ENCODE measurements around the gene FLACC1.
"Not testable (repeated sequence)": the region's sequence is repeated elsewhere in the genome, so short reads cannot be mapped to it uniquely, and the experiment has no call there.

The FLACC1 gene, protein sequence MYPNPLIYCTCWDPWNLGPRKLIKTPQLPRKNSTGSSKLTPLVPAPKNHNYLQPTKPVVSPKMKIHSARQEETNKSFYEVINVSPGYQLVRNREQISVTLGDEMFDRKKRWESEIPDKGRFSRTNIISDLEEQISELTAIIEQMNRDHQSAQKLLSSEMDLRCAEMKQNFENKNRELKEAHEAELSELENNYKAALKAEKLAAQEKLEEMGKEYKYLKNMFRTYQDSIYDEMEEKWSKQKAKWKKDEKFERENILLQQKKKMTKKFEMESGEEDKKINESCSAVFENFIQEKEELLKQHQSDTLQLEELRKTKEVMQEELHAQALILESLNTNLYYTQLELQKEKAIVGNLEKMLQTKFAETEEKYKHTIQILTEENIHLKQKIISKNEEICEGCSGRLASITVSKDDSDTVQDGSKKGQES

DNA sequence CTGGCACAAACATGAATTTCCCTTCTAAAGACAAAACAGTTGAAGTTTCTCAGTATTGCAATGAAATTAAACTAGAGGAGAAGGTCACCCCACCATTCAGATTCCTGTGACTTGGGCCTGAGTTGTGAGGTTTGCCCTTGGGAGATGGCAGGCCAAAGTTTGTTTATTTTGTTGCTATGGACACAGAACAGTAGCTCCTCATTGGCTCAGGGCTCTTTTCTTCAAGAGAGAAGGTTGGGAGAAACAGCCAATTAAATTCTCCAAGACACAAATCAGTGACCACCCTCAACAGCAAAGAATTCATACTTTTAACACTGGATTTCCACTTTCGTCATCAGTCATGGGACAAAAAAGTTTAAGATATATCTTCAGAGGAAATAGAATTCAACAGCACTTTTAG is at the start of gene FLACC1:
TSS of gene FLACC1 (minus strand) at position 125 of the 400 bp plus-strand sequence. CDS start 5,941 bp downstream, outside the sequence.
- peak; percentile 21 for DNase-seq

DNA sequence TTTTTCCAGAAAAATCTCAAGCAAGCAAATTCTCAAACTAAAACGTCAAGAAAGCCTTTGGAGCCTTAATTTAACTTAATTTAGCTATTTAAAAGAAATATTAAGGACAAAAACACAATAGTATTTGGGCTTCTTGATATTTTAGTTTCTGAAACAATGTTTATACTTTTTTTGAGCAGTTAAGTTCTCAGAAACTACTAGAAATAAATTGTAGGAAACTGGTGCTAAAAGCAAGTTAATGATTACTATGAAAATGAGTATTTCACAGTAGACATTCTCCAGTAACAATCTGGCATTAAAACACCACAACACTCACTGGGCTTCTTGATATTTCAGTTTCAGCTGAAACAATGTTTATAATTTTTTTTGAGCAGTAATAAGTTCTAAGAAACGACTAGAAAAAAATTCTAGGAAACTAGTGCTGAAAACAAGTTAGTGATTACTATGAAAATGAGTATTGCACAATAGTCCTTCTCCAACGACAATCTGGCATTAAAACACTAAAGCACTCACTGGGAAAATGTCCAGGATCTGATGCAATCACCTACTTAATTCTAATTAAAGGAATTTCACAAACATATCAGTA is 49.0 kb upstream of the FLACC1 start:
- no peak for DNase-seq

DNA sequence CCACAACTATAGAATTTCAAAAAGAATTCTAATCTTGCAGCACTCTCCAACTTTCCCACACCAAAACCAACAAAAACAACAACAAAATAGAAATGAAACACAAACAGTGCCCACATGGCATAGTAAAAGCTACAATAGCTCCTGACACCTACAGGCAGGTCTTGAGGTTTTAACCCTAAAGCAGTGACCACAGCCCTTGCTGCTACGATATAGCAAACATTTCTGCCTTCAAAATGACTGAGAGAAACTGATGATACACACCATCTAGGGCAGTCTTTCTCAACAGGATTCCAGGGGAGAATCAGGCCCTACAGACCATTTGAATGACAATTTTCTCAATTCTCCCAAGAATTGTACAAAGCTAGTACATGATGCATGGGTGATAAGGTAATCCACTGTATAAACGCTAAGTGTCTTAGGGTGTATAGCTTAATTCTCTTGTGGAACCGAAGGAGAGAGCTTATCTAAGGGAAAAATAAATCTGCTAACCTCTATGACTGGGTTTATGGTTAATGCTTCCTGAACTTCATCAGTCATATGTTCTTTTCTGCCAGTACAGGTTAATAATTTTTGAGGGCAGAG is 47.6 kb upstream of the FLACC1 start:
- no peak for DNase-seq

DNA sequence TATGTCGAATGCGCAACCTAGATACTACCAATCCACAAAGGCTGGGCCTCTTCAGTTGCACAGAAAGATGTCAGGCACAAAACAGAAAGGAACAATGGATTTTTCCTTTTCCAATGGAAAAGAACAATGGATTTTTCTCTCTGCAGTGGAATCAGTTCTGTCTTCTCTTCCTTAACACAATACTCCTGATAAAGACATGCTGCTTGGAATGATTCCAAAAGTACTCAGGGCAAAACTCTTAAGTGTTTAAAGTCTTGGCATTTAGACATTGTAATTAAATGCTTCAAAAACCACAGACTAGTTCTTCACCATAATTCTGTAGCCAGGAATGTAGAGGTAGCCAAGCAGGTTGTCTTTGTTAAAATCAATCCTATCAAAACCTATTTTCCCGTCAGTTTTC is 46.7 kb upstream of the FLACC1 start:
- DNase-seq = no peak

- DNase-seq = no peak
Observed at GRCh38 chr2:201402651-201403562, 45.8 kb upstream of the FLACC1 start.

DNA sequence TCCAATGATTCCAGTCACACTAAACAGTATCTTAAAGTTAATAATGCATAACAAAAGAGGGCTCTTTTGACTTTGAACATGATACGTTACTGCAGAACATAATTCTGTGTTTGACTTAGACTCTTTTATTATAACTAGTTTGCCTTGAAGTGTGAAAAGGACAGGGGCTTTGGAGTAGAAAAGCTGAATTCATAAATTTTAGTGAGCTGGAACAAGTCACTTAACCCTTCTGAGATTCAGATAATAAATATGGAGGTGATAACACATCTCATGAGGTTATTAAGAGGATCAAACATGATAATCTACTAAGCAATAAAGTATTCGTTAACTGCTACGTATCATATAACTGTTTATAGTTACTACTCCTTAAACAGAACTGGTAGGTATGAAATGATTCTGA is 44.7 kb upstream of the FLACC1 start:
- no peak for DNase-seq

DNA sequence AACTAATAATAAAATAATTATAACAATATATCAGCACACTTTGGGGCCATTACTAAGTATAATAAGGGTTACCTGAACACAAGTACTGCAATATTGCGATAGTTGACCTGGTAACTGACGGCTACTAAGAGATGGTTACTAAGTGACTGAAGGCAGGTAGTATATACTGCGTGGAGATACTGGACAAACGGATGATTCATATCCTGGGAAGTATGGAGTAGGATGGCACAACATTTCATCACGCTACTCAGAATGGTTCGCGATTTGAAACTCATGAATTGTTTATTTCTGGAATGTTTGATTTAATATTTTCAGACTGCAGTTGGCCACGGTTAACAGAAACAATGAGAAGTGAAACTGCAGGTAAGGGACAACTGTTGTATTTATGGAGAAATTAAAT is 39.5 kb upstream of the FLACC1 start:
- no peak for DNase-seq

- no peak for DNase-seq
Observed at GRCh38 chr2:201383136-201383535, 26.0 kb upstream of the FLACC1 start.

DNA sequence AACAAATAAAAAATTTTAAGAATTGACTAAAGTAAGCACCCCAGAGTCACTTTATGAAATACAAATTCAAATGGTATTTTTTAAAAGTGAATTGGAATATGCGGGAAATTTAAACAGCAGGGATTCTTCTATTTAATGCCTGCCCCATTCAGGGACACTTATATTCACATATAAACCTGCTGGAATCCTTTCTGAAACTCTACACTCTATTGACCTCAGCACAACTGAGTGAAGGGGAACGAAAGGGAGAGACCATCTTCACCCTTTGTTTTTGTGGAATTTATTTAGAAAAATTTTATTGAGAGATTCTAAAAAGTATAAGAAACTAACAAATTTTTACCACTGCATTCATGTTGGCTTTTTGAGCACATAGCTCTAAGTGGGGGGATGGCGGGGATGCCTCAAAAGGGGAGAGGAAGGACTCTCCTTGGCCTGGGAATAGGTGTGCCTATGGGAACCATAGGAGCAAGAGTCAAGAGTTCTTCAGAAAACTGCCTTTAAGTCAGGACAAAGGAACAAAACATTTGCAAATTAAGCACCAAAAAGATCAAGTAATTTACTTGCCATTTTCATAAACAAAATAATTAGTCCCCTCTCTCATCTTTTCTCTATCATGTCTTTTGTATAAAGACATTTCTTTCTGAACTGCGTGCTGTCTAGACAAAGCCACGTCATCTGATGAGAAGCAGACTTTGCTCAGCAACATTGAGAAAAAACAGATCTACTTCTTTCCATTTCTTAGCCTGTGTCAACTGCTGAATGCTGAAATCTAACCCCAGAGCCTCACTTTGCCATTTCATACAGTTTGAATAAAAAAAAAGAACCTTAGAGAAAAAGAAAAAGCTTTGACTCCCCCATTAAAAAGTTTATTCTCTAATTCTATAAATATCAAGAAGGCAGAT is 21.6 kb upstream of the FLACC1 start:
- DNase-seq = no peak

- no peak for DNase-seq
Observed at GRCh38 chr2:201377218-201377617, 20.1 kb upstream of the FLACC1 start.

GRCh38 chr2:201369775-201370174 is 12.6 kb upstream of the FLACC1 start:
- no peak for DNase-seq

GRCh38 chr2:201369318-201369717 is 12.2 kb upstream of the FLACC1 start:
- not testable (repeated sequence) for DNase-seq

GRCh38 chr2:201366146-201366545 is 9.0 kb upstream of the FLACC1 start:
- no peak for DNase-seq

DNA sequence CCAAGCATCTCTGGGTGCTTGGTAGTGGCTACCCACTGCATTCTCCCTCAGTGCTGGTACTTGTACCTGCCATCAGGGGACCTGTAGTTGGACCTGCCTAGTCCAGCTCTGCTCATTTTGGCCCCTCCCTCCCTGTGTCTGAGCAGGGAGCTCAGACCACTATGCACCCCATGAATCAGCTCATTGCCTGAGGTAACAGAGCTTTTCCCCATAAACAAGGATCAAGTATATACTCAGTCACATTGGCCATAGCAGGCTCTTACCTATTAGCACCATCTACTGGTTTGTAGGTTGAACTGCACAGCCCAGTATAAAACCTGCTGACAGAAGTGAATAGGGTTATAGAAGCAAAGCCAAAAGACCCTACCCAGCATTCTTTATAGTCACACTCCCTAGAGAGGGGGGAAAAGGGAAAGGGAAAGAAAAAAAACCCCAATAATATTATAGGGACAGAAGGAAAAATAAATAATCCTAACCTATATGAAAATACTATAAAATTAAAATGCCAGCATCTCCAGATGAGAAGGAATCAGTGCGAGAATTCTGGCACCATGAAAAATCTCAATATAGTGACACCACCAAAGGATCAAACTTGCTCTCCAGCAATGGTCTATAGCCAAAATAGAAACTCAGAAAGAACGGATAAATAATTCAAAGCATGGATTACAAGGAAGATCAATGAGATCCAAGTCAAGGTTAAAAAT is 6.9 kb upstream of the FLACC1 start:
- DNase-seq = no peak

- no peak for DNase-seq
Observed at GRCh38 chr2:201362396-201362795, 5.3 kb upstream of the FLACC1 start.

DNA sequence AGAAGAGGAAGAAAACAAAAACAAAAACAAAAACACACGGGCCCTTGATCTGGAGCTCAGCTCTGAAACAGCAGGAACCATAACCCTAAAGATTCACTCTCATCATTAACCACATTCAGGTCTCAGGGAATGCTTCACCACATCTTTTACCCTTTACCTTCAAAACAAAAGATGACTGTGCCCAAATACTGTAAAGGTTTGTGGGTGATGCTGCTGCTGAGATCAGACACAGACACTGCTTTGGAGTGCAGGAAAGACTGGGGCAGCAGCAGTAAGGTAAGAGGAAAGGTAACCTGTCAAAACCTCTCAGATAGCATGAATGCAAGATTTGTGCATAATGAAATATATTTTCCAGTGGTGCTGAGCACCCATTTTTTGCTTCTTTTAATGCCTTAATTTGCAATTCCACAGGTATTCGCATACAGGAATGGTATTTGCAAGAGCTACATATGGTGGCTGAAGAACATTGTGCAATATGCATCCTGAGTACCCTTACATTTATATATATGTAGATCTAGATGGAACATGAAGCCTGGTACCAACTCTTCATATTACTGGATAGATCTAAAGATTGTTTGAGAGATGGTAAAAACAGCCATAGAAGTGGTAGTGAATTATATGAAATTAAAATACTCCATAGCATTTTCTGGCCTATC is 4.1 kb upstream of the FLACC1 start:
- DNase-seq = no peak

DNA sequence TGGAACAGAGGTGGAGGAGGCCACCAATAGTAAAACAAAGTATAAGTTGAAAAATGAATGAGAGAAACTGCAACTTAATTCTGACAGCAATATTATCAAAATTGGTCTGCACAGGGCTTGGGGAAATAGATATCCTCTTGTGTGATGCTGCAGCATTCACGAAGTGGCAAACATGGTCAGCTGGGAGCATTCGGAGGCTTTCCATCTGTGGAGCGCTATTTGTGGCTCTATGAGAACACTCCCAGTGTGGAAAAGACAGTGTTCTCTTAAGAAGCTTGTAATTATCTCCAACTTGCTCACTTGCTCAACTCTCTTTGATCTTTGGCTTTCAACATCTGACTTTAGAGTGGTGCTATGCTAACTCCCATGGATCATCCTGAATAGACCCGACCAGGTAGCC is 3.1 kb upstream of the FLACC1 start:
- DNase-seq = no peak

GRCh38 chr2:201358684-201359083 is 1.5 kb upstream of the FLACC1 start:
- no peak for DNase-seq

GRCh38 chr2:201353116-201353515 is 4.0 kb downstream of the FLACC1 start:
- DNase-seq = no peak

DNA sequence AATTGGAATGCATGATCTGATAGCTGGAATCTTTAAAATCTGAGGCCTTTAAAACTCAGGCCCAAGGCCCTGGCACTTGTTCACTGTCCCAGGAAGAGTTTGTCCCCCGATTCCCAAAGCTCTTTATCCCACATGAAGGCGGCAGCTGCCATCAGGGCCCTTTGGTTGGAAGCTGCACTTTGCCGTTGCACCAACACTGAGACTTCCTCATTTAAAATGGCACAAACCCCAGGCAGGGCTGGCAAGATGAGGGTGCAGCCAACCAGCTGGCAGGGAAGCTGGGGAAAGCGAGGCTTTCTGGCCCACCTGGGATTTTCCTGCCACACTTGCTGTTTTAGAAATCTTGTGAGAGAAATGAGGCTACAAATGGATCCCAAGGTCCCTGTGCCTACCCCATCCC is 6.3 kb downstream of the FLACC1 start:
- no peak for DNase-seq

GRCh38 chr2:201349601-201350000 is 7.5 kb downstream of the FLACC1 start:
- DNase-seq = no peak
